Stimulated activated CD8-positive, alpha-beta memory T cell treated with anti-CD3 and anti-CD28 coated beads, Interleukin-4, amount 100 ng/mL, for 24 hours (primary cell): ENCODE results near the gene ST7.
"Not testable (repeated sequence)": the region's sequence is repeated elsewhere in the genome, so short reads cannot be mapped to it uniquely, and the experiment has no call there.

Source experiments
- DNase-seq: peaks from one replicate; pipeline ENCODE4 v3.0.0-alpha.2; 2020; ENCODE audit warnings: low read depth

The ST7 gene

DNA sequence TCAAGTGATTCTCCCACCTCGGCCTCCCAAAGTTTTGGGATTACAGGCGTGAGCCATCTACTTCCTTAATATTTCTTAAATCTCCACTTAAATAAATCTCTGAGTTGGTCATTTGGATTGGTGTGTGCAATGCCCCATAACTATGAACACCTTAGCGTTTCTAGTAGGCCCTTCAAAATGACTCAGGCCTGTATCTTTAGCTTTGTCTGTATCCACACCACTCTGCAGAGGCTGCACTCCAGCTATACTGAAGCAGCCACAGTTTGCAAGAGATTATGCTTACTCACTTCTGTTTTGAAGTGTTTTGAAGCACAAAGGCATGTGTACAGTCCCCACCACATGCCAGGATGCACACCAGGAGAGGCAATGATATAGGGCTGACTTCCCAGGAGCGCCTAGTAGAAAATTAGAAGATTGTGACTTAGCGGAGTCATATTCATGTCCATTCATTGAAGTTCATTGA lies 2.4 kb upstream of the ST7 start:
- DNase-seq = no peak

DNA sequence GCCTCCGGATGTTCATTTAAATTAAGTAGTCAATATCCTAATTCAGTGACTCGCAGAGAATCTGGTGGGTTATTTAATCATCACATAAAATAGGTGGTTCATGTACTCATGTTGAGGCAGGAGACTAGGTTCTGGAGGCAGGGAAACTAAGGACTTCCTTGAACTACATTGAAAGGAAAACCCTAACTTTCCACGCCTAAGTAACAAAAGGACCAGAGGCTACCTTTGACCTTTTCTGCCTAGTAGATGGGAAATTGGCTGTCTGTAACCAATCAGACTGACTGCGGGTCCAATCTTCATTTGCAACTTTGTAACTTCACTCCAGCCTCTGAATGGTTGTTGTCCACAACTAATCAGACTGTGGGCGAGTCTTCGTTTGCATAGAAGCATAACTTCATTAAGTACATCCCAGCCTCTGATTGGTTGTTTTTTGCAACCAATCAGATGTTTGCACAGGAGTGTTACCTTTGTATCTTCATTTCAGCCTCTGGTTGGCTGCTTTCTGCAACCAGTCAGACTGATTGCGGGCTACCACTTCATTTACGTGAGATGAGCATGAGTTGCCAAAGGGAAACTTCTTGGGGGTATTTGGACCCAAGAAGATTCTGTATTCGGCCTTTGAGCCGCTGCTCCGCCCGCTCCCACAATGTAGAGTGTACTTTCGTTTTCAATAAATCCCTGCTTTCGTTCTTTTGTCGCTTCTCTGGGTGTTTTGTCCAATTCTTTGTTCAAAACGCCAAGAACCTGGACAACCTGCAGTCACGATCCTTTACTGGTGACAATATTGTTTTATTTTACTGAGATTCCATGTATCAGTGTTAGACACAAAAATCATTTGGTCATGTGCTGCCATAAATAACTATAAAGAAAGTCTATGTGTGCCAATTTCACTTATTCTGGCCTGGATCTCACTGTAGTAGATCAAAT lies 1.7 kb upstream of the ST7 start:
- no peak for DNase-seq

DNA sequence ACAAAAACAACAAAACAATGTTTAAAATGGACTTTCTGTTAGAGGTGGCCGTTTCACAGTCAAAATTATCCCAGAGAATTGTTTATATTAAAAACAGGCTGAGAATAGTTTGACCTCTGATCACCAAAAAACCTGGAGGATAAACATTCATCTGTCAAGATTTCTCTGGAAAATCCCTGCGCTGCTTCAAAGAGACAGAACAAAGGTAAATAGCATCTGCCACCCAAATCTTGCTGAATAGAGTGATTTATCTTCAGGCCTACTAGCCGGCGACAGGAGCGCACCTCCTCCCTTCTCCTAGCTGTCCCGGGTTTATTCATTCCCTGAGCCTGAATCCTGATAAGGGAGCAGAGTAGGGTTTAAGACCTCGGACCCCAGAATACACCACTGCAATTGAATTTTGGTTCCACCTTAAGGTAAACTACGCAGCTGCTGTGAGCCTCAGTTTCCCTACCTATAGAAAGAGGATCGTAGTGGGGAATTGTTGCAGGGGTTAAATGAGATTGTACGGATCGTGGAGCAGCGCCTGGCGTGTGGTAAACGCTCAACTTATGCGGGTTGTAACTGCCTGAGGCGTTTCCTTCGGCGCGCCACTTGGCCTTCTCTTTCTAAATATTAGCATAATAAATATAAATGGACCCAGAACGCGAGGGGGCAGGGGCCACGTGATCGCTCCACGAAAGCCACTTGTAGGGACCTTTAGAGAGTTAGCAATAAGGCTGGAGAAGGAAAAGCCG lies 498 bp upstream of the ST7 start:
- DNase-seq = no peak

DNA sequence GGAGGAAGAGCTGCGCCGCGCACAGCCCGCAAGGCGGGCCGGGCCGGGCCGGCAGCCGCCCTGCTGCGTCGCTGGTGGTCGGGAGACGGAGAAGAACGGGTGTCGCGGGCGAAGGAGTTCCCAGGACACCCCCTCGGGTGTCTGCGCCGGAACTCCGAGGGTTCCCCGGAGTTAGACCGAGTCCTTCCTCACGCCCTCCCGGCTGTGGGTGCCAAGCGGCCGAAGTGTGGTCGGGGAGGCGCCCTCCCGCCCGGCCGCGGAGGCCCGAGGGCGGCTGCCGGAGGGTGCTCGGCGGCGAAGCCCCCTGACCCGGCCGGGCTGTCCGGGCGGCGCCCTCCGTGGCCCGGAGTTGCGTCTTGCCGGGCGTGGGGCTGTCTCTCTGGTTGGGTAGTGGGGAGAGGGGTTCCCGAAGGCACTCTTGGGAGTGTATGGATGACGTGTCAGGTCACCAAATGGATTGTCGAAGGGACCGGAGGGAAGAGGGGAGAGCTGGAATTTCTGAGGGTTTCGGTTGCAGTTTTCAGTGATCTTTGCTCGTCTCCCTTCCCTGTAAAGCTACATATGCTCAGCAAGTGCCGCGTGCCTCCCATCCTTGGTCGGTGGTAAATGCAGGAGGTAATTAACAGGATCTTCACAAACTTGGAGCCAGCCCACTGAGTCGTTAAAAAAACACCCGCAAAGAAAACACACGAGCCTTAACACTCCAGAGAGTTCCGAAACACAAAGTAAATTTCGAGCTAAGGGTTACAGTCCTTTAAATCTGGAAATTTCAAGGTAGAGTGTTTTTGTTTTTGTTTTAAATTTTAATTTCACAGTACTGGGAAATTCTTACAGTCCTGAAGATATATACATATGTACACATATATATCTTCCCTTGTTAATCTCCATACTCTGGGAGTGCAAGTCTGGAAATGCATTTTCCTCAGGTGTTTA lies 871 bp downstream of the ST7 start:
- peak; percentile 5 for DNase-seq

DNA sequence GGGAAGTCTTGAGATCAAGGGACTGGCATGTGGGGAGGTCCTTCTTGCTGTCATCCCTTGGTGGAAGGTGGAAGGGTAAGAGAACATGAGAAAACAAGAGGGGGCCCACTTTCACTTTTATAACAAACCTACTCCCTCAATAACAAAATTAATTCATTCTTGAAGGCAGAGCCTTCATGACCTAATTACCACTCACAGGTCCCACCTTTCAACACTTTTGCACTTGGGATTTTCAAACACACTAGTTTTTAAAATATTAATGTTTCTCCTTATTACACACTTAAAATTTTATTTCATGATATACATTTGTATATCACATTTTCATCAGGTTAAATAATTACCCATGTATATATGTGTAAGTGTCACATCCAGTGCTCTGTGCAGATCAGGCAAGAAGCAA lies 2.0 kb downstream of the ST7 start:
- DNase-seq = no peak

DNA sequence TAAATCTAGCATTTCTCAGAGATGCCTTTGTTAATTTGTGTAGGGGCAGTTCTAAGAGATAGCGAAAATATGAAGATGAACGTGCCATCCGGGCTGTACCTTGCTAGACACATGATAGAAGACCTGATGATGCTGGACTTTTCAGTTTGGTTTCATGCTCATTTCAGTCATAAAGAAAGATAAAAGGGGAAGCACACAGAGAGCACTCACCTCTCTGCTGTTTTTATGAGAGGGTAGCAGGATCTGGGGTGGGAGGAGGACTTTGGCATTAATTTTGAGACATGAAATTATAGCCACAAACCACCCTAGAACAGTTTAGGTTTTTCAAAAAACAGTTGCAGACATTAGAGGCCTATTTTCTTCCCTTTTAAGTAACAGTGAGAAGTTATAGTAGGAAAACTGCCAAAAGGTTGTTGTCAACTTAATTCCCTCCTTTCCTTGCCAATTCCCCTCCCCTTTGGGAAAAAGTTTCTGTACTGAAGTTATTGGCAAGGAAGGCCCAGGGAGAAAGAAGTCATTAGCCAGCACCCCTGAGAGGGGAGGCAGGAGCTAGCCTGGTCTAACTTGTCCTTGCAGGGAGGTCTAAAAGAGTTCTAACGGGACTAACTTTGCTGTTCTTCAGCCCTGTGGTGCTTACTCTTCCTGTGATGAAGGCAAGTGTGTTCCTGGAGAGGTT lies 2.6 kb downstream of the ST7 start:
- DNase-seq = no peak

DNA sequence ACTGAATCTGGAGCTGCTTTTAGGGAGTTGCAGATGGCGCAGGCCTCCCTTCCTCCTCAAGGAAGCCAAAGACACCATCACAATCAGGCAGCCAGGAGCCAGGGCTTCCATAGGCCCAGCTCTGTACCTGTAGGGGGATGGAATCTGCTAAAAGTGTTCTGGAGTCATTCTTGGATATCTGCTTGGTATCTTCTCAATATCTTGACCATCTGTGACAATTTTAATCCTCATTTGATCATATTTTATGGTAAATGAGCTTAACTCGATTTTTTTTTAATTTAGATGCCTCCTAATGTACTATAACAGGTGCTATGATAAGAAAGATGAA lies 3.1 kb downstream of the ST7 start:
- no peak for DNase-seq

DNA sequence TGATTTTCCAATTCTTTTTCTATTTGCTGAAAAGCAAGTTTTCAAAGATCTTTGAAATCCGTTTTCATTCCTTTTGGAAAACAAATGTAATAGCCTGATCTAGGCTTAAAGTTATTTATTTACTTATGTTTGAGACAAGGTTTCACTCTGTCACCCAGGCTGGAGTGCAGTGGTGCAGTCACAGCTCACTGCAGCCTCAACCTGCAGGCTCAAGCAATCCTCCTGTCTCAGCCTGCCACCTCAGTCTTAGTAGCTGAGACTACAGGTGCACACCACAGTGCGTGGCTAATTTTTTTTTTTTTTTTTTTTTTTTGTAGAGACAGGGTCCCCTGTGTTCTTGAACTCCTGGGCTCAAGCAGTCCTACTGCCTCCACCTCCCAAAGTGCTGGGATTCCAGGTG lies 4.6 kb downstream of the ST7 start:
- no peak for DNase-seq

DNA sequence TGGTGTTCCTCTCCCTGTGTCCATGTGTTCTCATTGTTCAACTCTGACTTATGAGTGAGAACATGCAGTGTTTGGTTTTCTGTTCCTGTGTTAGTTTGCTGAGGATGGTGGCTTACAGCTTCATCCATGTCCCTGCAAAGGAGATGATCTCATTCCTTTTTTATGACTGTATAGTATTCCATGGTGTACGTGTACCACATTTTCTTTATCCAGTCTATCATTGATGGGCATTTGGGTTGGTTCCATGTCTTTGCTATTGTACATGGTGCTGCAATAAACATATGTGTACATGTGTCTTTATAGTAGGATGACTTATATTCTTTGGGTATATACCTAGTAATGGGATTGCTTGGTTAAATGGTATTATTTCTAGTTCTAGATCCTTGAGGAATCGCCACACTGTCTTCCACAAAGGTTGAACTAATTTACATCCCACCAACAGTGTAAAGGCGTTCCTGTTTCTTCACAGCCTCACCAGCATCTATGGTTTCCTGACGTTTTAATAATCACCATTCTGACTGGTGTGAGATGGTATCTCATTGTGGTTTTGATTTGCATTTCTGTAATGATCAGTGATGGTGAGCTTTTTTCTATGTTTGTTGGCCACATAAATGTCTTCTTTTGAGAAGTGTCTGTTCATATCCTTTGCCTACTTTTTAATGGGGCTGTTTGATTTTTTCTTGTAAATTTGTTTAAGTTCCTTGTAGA lies 8.8 kb downstream of the ST7 start:
- DNase-seq = not testable (repeated sequence)

DNA sequence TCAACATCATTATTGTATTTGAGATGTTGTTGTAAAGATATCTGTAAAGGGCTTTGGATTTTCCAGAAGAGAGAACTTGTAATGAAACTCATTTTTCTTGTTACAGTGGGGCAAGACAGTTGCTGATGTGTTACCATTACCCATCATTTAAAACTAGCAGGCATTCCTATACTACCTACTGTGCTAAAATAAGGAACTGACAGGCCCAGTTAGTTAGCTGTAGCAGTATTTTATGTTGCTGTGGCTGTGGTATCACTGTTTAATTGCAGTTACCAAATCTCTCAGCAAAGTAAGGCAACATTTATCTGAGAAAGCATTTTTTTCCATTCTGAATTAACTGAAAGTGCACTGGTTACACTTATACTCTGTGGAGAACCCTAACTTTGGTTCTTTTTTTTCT lies 9.9 kb downstream of the ST7 start:
- no peak for DNase-seq

DNA sequence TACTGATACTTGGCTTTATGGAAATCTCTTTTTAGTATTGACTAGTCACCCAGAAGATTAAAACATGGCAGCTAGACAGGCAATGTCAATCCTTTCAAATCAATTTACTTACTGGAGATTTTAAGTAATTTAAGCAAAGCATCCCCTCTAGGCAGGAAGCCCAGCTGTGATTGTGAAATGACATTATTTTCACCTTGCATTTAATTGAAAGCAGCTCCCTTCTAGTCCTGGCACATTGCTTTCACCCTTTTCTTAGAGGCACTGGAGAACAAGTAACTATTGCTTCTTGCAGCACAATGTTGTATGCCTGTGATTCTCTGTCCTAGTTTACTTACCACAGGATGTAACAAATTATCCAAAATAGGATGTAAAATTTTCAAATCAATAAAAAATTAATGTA lies 13.3 kb downstream of the ST7 start:
- no peak for DNase-seq

DNA sequence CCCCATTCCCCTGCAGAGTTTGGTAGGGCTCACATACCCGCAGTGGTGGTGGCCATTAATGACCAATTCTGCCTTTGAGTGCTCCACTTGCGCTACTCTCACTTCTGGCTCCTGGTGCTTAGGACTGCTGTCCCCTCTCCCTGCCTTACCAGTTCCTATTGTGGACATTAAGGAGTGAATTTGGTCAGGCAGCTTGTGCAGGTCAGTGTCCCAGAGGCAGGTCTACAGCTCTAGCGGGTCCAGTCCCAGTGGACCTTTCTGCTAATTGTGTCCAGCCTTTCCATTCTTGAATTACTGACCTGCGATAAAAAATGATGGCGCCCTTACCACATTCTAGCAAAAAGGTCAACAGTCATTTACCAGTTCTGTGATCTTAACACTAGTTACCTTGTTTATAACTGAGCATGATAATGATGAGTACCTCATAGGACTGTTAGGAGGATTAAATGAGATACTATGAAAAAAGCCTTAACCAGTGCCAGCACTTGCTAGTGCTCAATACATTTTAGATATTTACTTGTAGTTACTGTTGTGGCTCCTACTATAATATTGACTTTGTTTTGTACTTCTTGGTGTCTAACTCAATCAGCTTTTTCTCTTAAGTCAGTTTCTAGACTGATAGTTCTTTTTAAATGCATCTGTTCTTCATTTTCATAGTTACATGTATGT lies 14.1 kb downstream of the ST7 start:
- DNase-seq = no peak

DNA sequence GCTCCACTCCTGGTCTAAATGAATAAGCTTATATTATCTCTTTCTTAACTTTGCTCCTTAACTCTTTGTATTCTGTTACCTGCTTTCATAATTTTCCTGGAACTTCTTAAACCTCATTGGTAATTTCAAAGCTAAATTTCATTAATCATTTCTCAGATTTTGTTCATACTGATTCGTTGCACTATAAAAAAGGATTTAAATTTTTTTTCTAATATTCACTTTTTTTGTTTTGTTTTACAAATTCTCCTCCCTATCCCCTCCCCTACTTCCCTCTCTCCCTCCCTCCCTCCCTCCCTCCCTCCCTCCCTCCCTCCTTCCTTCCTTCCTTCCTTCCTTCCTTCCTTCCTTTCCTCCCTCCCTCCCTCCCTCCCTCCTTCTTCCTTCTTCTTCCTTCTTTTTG lies 14.7 kb downstream of the ST7 start:
- DNase-seq = no peak

DNA sequence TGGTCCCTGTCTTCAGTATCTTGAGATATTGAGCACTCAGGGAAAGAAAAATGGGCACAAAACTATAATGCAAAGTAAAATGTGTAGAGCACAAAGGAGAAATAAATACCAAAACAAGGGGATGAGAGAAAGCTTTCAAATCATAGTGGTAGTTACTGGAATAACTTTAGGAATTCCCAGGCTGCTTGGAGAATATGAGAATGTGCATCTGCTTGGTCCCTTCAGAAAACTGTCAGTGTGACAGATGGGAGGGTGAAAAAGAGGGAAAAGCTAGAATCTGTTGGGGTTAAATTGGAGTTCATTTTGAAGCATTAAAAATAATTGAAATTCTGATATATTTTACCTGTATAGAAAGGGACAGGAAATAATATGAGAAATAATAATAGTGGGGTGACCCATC lies 15.3 kb downstream of the ST7 start:
- DNase-seq = no peak

DNA sequence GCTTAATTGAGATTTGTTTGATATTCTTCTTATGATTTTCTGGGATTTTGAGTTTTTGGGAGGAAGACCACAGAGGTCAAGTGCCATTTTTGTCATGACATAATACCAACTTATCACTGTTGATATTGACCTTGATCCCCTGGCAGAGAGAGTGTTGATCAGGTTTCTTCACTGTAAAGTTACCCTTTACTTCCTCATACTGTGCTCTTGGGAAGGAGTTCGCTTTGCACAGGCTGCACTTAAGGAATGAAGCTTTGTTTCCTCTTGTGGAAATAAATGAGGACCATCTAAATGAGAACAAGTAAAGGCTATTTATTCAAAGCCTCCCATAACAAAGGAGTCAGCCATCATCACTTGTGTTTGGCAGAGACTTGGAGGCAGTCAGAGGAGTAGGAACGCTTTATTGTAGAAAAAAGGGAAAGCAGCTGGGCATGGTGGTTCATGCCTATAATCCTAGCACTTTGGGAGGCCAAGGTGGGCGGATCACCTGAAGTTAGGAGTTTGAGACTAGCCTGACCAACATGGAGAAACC lies 16.1 kb downstream of the ST7 start:
- DNase-seq = no peak

DNA sequence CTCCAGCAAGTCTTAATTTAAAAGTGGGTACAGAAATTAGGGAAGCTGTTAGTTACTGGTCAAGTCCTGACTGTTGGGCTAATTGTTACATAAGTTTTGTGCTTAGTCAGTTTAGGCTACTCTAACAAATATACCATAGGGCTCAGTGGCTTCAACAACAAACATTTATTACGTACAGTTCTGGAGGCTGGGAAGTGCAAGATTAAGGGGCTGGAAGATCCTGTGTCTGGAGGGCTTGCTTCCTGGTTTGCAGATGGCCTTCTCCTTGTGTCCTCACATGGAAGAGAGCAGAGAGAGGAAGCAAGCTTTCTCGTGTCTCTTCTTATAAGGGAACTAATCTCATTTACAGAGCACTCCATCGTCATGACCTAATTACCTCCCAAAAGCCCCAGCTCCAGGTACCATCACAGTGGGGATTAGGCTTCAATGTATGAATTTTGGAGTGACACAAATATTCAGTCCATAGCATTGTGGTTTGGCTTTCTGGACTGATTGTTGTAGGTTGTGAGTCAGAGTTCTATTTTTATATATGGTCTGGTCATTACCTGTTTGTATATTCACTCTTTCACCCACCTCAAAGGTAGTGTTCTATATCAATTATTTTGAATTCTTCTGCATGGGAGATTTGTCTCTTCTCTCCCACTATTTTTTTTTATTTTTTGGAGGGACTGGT lies 17.1 kb downstream of the ST7 start:
- no peak for DNase-seq

DNA sequence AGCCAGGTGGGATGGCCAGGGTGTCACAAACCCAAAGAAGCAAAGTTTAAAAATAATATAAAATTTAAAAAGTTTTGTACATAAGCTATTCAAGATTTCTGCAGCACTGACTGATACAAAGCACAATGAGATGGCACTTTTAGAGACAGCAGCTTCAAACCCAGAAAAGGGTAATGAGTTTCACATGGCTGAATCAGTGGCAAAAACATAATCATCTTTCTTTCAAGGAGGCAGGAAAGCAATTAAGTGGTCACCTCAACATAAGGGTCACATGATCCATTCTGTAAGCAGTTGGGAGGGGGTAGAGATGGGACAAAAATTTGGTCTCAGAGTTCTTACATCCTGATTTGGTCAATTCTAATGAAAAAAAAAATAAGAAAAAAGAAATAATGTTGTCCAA lies 17.9 kb downstream of the ST7 start:
- not testable (repeated sequence) for DNase-seq

DNA sequence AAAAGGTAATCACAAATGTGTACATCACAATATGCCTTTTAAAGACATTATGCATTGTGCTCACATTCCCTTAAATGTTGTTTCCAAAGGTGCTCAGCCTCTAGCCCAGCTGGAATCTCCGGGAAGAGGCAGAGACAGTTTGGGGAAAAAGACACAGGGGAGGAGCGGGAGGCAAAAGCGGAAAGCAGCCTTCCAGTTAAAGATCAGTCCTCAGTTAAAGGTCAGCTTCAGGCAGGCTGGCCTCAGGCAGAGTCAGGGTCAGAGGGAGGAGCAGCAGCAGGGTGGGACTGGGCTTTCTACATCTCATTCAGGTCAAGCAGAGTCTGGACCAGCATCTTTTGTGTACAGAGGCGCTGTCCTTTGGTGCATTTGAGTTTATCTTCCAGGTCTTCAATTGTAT lies 18.6 kb downstream of the ST7 start:
- no peak for DNase-seq

DNA sequence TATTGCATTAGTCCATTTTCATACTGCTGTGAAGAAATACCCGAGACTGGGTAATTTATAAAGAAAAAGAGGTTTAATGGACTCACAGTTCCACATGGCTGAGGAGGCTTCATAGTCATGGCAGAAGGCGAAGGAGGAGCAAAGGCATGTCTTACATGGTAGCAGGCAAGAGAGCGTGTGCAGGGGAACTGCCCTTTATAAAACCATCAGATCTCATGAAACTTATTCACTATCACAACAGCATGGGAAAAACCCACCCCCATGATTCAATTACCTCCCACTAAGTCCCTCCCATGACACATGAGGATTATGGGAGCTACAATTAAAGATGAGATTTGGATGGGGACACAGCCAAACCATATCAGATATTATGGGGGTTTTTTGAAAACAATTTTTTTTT lies 21.7 kb downstream of the ST7 start:
- DNase-seq = not testable (repeated sequence)

DNA sequence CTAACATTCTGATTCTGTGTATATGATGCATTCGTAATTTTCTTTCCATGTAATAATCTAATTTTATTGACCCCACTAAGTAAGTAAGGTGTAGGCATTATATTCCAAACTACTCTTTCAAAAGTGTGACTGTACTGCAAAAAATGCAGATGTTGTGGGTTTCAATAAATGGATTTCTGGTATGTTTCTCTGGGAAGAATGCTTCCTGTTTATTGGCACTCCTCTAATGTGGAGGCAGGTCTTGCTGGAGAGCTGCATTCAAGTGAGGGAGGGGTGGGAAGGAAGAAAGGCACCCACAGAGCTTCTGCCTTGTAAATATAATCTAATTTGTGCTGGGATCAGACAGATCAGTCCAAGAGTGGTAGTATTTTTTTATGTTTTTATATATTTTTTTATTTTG lies 23.9 kb downstream of the ST7 start:
- no peak for DNase-seq
